ENCODE measurements around the gene GRPR. TPM values are rescaled to one million over a fixed set of nuclear protein-coding genes. Genes with fewer than 3 reads are reported as not detected.

Gene GRPR
- total RNA-seq, 1 experiment from 2014 or later: 28.8 TPM

DNA sequence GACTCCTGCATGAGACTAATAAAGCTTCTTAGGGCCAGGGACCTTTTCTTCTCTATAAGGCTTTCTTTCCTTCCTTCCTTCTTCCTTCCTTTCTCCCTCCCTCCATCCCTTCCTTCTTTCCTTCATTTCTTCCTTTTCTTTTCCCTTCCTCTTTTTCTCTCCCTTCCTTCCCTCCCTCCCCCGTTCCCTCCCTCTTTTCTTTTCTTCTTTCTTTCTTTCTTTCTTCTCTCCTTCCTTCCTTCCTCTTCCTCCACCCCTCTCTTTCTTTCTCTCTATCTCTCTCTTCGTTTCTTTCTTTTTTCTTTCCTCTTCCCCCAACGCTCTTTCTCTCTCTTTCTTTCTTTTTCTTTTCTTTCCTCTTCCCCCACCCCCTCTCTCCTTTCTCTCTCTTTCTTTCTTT lies 41.4 kb downstream of the GRPR start:
- H3K27me3 ChIP-seq (ENCODE audit: insufficient read depth, low read length): no peaks in the 10 kb centered on the region
- no peak overlapping the region for H3K4ac ChIP-seq (ENCODE audit: low read depth, low read length)
- H3K27ac ChIP-seq (ENCODE audit: insufficient read length, low read depth, low read length): no peak overlapping the region
- no peak overlapping the region for H3K4me2 ChIP-seq (ENCODE audit: insufficient read depth, insufficient read length, low read length)
- Mint-ChIP-seq H3K4me1 (peaks cover 42 to 66% of the 10 kb centered on the region in 2 experiments), H3K9me3 (peaks cover 0 to 13% of the 10 kb centered on the region in 2 experiments; a peak in 3 of 5 replicates), H3K36me3 (ENCODE audit: insufficient read depth in 1 of 3, low read depth in 3 of 3) (peaks cover 28 to 92% (median 49%) of the 10 kb centered on the region in 3 experiments), H3K4me3 (no peak overlapping the region), H3K27ac (no peak overlapping the region; a peak in 1 of 7 replicates), H3K27me3 (ENCODE audit: low read depth) (no peaks in the 10 kb centered on the region)
- no peak overlapping the region for H2BK12ac ChIP-seq (ENCODE audit: insufficient read length, low read depth, low read length)
- H3K9ac ChIP-seq (ENCODE audit: extremely low read depth, insufficient read length, low read length): no peak overlapping the region
- no peak overlapping the region for H2BK120ac ChIP-seq (ENCODE audit: low read depth, low read length, poor library complexity, severe bottlenecking)
- peaks cover 9% of the 10 kb centered on the region; the same call in 1 of the 2 replicates for H3K4me1 ChIP-seq (ENCODE audit: insufficient read depth, low read length)
- H3K18ac ChIP-seq (ENCODE audit: insufficient read length, low read depth, low read length): no peak overlapping the region
- H4K20me1 ChIP-seq (ENCODE audit: control insufficient read depth, insufficient read depth, insufficient read length): no peaks in the 10 kb centered on the region
- no peaks in the 10 kb centered on the region for H3K79me1 ChIP-seq (ENCODE audit: insufficient read depth, low read depth, low read length, poor library complexity, severe bottlenecking)
- no peak overlapping the region for H4K91ac ChIP-seq (ENCODE audit: insufficient read length, low read depth, low read length)
- H2BK20ac ChIP-seq (ENCODE audit: low read depth, low read length, poor library complexity, severe bottlenecking): no peak overlapping the region
- H3K23ac ChIP-seq (ENCODE audit: insufficient read length, low read depth, low read length): no peak overlapping the region
- no peaks in the 10 kb centered on the region for H3K9me3 ChIP-seq (ENCODE audit: control insufficient read depth, low read depth, low read length)
- H3K79me2 ChIP-seq (ENCODE audit: insufficient read depth, low read length): no peaks in the 10 kb centered on the region
- H3K14ac ChIP-seq (ENCODE audit: insufficient read depth, low read length): no peak overlapping the region
- H2AK5ac ChIP-seq (ENCODE audit: insufficient read length, low read length): no peak overlapping the region
- TF ChIP-seq CTCF (conservative IDR thresholded peaks at IDR 0.05): no peak
- H4K5ac ChIP-seq (ENCODE audit: insufficient read length, low read depth, low read length): no peak overlapping the region
- H3T11ph ChIP-seq (ENCODE audit: low read length): no peak overlapping the region
- no peak overlapping the region for H4K8ac ChIP-seq (replicated peaks; ENCODE audit: insufficient read length, low read depth, low read length)
- DNase-seq: no peak
- H3K56ac ChIP-seq (ENCODE audit: insufficient read length, low read depth, low read length): no peak overlapping the region
- H2AFZ ChIP-seq (ENCODE audit: low read length): no peak overlapping the region
- no peaks in the 10 kb centered on the region for H3K23me2 ChIP-seq (ENCODE audit: insufficient read length, low read depth, low read length, poor library complexity, severe bottlenecking)
- H2BK15ac ChIP-seq (ENCODE audit: low read depth, low read length): no peak overlapping the region
- no peak overlapping the region for H2BK5ac ChIP-seq (ENCODE audit: insufficient read length, low read length)
- WGBS (ENCODE audit: extremely low coverage, insufficient read length, low lambda C conversion rate): no CpG with 5 or more reads among the region's 3 CpGs
